ENCODE measurements around the gene RGL2. TPM values are rescaled to one million over a fixed set of nuclear protein-coding genes. Genes with fewer than 3 reads are reported as not detected.
A peak's percentile ranks its signal among the peaks of the same experiment; 100 is the strongest.

The RGL2 gene
- total RNA-seq, 1 experiment from 2014 or later, result 62.4 TPM

DNA sequence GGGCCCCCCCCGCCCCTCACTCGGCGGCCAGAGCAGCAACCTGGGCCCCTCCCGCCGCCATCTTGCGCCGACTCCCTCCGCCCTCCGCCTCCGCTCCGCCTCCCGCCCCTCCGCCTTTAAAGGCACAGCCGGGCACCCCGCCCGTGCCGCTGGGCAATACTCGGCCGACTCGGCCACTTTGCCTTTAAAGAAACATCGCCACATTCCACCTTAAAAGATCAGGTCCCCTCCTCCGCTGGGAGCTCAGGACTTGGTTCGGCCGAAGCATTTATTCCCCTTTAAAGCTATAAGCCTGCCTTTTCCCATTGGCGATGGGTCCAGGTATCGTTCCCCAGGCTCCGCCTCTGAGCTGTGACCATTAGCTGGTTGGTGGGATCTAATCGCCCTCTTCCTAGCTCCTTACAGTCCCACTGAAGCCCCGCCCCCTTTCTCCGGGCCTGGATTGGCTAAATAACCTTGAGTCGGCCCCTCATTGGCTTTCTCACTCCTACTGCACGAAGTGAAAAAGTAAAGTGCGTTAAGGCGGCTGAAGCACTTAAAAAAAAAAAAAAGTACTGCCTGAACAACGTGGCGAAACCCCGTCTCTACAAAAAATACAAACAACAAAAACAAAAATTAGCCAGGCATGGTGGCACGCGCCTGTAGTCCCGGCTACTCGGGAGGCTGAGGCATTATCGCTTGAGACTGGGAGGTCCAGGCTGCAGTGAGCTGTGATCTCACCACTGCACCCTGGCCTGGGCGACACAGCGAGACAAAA, 19.1 kb upstream of the RGL2 start, which contains the start of gene ZBTB22:
Gene ZBTB22, minus strand, starts transcription at position 76 of the 757 bp plus-strand sequence. CDS start 828 bp downstream, outside the sequence.
- in situ Hi-C loops (cut with HindIII; ENCODE audit: low sequenced_read_pairs), result no loop called here
- DNase-seq (ENCODE audit: low spot score), result peak; percentile 100

DNA sequence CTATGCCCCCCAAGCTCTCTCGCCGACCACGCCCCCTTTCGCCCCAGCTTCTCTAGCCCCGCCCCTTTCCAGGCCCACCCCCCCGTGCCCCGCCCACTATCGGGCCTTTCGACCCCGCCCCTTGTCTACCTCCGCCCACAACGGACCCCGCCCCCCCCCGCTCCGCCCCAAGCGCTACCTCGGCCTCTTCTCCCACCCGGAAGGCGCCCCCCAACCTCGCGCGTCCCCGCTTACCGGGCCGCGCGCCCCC, 18.6 kb upstream of the RGL2 start:
- in situ Hi-C loops (cut with HindIII; ENCODE audit: low sequenced_read_pairs), result no loop called here
- DNase-seq (ENCODE audit: low spot score), result no peak

DNA sequence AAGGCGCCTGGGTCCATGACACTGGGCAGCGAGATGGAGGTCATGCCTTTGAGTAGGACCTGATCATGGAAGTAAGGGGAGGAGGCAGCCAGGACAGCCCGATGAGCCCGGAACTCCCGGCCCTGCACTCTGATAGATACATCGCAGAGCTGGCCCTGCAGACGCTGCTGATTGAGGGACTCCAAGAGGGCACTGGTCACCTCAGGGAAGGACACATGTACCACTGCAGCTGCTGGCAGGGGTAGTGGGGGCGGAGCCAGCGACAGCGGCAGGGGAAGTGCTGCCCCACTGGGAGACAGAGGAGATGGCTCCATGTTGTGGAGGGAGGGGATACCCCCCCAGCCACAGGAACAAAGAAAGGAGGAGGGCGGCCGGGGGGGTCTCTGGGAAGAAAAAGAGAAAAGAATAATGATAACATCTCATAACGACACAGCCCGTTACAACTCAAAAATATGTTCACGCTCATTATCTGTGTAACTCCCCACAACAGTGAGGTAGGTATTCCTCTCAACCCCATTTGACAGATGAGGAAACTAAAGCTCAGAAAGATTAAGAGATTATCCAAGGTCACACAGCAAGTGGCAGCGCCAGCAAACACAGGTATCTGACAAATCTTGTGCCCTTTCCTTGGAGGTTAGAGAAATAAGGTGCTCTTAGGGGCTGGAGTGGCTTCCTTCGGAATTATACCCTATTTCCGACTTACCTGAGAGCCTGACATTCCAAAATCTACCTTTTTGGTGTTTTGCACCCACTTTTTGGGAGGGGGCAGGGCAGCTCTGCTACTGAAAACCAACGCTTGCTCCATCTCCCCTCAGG, 18.1 kb upstream of the RGL2 start:
- DNase-seq (ENCODE audit: low spot score), result peak; percentile 19

DNA sequence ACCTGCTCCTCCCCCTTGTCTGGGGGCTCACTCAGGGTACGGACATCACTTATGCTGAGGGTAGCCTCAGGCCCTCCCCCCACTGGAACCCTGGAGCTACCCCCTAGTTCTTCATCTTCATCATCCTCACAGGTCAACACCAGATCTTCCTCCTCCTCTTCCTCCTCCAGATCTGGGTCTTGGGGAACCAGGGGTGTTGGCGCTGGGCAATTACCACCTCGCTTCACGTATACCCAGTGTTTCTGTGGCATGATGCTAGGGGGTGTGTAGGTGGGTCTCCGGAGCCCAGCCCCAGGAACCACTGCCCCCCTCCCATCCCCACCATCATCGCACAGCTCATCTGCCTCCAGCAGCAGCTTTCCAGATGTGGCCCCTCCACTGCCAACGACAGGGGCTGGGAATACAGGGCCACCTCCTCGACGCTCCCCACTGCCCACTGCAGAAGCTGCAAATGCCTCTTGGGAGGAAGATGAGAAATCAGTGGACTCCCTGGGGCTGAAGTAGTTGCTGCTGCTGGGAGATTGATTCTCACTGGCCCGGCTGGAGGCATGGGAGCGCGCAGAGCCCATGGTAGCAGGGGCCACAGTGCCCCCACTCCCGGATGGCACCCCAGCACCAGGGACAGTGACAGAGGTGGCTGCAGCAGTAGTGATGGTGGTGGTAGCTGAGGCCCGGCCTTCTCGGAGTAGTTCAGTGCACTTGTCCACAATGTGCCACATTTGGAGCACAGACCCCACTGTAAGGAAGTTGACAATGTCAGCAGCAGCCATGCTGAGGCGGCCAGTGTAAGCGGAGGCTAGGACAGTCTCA, 17.3 kb upstream of the RGL2 start:
- in situ Hi-C loops (cut with HindIII; ENCODE audit: low sequenced_read_pairs), result no loop called here
- no peak for DNase-seq (ENCODE audit: low spot score)

More for the DNA sequence above, 18.1 kb upstream of the RGL2 start:
- in situ Hi-C loops (cut with HindIII; ENCODE audit: low sequenced_read_pairs), result no loop called here

DNA sequence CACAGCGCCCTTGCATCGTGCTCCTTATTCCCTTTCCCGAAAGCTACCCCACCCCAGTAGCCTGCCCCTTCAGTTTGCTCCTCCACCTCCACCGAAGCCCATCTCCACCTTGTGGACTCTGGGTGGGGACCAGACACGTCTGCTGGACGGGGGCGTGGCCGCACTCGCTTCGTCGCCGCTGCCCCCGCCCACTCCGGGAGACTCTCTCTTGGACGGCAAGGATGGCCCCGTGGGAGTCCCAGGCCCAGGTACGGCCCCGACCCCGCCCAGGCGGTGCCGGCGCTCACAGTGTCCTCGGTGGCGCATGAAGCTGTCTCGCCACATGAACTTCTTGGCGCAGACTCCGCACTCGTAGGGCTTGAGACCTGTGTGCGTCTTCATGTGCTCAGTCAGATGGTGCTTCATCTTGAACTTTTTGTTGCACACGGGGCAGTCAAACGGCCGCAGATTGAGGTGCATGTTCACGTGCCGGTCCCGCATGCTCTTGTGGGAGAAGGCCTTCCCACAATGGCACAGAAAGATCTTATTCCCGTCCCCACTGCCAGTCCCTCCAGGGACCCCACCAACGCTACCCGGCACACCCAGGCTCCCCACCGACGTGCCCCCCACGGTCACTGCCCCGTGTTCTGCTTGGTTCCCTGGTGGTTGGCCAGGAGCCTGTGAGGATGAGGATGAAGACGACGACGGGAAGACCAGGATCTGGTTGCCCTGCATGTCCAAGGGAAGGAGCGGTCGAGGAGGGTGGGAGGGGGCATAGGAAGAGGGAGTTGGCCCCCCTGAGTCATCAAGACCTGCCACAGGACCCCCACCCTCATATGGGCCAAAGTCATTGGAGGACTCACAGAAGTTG, 16.4 kb upstream of the RGL2 start:
- DNase-seq (ENCODE audit: low spot score), result no peak
- in situ Hi-C loops (cut with HindIII; ENCODE audit: low sequenced_read_pairs), result no loop called here

DNA sequence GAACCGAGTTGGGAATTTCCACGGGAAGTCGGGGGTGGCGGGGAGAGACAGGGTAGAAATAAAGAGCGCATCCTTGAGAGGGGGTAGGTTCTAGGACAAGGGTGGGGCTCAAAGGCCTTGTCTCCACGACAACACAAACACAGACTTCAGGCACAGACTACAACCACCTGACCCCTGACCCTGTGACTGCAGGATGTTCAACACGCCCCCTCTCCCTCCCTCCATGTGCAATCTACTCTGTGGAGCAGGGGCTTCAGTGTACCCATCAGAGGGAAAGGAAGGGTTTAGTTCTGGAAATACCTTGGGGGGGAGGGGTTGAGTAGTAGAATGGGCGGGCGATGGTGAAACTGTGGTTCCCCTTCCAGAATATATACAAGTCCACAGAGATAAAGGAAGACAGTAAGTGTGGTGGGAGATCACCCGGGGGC, 15.8 kb upstream of the RGL2 start:
- DNase-seq (ENCODE audit: low spot score), result peak; percentile 50
- in situ Hi-C loops (cut with HindIII; ENCODE audit: low sequenced_read_pairs), result no loop called here

DNA sequence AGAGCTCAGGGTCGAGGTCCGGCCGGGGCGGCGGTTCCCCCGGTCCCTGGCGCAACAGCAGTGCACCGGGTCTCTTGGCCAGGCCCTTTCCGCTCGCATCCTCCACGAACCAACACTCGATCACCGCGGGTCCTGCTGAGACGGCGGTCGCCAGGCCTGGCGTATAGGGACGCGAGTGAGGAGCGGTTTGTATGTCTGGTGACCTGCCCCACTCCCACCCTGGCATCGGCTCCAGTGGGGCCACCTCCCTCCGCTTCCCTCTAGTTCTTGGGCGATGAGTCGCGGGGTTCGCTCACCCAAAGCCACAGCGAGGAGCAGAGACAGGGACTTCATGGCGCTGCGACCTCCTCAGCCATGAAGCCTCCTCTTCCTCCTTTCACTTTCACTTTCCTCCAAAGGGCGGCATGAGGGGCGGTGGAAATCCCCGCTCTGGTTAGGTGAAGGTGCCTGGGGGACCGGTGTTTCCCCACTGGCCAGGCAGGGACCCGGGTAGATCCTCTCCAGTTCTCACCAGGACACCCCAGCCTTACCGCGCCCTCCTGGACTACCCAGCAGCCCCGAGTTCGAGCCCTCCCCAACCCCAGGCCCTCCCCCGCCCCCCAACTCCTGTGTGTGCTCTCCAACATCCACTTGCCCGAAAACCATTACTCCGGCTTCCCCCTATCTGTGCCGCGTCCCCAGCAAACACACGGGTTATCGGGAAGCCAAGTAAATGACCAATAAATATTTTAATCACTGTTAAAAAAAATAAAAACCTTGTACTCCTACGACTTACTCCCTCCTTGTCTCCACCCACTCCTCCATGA, 15.2 kb upstream of the RGL2 start, which contains the start of gene TAPBP:
Gene TAPBP, minus strand, starts transcription at position 370 of the 806 bp plus-strand sequence. Its CDS starts 37 bp downstream, at position 333.
- in situ Hi-C loops (cut with HindIII; ENCODE audit: low sequenced_read_pairs), result no loop called here
- DNase-seq (ENCODE audit: low spot score), result peak; percentile 61

DNA sequence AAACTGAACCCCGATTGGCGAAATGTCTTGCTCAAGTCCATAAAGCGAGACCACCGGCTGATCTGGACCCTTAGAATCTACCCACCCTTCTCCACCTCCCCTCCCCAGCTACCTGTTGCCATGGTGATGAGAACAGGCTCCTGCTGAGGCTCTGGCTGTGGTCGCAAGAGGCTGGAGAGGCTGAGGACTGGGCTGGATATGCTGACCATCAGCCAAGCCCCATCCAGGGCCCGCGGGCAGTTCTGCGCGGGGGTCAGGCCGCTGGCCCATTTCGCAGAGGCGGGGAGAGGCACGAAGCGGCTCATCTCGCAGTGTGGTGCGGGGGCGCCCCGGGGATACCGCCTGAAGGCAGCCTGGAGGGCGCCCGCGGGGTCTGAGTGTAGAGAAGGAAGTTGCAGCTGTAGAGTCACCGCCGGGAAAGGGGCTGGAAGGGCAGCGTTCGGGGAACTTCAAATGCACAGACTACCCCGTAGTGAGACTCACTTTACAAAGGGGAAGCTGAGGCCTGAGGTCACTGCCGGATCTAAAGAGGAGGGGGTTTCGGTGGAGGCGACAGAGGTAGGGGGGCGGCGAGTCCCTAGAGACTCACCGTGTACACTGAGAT, 14.5 kb upstream of the RGL2 start:
- in situ Hi-C loops (cut with HindIII; ENCODE audit: low sequenced_read_pairs), result no loop called here
- DNase-seq (ENCODE audit: low spot score), result peak; percentile 40

DNA sequence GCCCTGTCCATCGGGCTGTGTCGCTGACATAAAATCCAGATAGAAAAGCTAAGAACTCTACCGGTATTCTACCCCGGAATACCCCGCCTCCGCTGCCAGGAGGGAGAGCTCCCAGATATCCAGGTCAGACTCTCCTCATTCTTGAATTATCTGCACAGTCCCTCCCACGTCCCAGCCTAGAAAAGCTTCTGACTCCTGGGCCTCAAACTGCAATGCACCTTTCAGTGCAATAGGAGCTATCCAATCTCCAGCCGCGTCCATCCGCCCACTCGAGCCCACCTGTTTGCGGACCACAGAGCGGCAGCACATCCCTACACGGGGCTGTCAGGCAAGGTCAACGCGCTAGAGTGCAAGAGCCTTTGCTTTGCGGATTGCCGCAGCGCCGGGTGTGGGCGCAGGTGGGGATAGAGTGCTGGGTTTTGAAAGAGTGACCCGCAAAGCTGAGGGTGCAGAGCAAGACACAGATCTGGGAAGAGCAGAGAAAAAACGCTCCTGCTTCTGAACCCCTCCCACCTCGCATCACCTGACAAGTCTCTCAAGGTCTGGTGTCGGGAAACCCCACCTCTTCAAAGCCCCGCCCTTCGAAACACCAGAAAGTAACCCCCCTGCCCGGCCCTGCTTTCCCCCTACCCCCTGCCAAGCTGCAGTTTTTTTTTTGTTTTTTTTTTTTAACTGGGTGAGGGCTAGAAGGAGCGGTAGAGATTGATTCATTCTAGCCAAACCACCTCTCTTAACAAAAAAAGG, 13.8 kb upstream of the RGL2 start:
- peak; percentile 96 for DNase-seq (ENCODE audit: low spot score)
- in situ Hi-C loops (cut with HindIII; ENCODE audit: low sequenced_read_pairs), result no loop called here

DNA sequence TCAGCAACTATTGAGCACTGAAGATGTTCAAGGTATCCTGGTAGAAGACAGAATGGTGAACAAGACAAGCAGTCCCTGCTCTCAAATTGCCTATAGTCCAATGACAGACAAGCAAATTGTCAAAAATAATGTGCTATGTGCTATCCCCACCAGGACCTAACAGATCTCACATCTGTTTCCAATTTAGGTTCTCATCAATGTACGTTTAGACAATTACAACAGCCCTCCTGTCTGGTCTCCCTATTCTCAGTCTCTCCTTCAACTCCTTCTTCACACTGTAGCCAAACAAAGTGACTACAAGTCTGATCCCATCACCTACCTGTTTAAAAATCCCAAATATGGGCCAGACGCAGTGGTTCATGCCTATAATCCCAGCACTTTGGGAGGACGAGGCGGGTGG, 7.6 kb upstream of the RGL2 start:
- DNase-seq (ENCODE audit: low spot score), result no peak
- in situ Hi-C loops (cut with HindIII; ENCODE audit: low sequenced_read_pairs), result no loop called here

DNA sequence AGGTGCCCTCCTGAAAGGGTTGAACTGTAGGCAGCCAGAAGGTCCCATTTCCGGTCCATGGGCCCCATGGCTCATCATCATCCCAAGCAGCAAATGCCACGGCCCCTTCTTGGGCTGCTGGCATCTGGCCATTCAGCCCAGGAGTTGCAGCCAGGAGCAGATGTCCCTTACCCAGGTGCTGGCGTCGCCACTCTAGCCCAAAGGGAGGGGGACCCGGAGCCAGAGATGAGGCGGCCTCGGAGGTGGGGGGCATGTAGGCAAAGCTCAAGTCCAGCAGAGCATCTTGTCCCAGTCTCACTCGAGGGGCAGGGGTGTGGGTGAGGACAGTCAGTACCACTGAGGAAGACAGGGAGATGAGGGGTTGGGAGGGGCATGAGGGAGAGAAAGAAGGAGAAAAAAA, 6.3 kb upstream of the RGL2 start:
- in situ Hi-C loops (cut with HindIII; ENCODE audit: low sequenced_read_pairs), result no loop called here
- peak; percentile 29 for DNase-seq (ENCODE audit: low spot score)

DNA sequence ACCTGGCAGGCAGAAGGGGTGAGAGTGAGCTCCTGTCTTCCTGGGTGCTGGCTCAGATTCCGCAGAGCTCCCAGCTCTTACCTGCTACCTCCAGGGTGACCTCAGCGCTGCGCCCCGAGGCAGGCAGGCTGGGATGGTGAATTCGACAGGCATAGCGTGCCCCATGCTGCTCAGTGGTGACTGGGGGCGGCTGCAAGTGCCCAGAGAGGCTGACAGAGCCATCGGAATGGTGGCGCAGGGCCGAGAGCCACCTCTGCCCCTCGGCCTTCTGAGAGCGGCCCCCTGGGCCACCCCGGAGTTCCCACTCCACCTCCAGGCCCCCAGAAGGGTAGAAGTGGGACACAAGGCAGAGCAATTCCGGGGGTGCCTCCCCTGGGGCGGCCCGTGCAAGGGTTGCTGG, 5.5 kb upstream of the RGL2 start:
- DNase-seq (ENCODE audit: low spot score), result no peak
- in situ Hi-C loops (cut with HindIII; ENCODE audit: low sequenced_read_pairs), result no loop called here

DNA sequence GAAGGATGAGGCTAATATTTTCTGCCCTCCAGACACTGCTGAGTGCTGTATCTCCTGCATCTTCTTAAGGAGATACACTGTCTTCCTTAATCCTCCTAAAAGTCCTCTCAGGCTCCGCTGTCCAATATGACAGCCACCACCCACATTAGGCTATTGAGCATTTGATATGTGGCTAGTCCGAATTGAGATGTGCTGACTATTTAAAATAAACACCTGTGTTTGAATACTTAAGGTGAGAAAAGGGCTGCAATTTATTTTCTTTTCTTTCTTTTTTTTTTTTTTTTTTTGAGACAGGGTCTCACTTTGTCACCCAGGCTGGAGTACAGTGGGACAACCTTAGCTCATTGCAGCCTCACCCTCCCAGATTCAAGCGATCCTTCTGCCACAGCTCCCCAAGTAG, 3.1 kb upstream of the RGL2 start:
- DNase-seq (ENCODE audit: low spot score), result no peak
- in situ Hi-C loops (cut with HindIII; ENCODE audit: low sequenced_read_pairs), result no loop called here

DNA sequence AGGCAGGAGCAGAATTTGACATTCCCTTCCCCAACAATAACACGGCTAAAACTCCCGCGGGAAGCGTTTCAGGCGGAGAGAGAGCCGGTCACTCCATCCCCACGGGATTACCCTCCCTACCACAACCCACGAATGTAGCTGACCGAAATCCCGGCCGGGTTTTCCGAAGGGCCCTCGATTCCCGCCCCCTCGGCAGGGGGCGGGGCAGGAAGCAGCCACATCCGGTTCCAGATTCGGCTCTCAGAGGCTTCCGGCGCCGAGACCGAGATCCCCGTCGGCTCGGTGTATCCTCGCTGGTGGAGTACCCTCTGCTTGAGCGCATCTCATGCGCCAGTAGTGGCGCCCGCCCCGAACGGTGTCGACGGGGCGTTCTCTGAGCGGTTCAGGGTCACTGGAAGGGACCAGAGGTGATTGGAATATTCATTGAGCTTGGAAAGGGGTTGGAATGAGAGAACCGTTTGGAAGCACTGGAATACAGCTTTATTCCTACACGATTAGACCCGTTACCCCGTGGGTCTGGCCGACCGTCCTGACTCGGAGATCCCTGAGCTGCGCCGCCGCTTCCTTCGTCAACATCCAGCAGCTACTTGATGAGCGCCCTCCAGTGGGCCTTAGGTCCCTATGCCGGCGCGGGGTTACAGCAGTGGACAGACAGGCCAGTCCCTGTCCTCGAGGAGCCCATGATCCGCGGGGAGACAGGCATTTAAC, 649 bp upstream of the RGL2 start:
- DNase-seq (ENCODE audit: low spot score), result peak; percentile 92
- in situ Hi-C loops (cut with HindIII; ENCODE audit: low sequenced_read_pairs), result no loop called here

DNA sequence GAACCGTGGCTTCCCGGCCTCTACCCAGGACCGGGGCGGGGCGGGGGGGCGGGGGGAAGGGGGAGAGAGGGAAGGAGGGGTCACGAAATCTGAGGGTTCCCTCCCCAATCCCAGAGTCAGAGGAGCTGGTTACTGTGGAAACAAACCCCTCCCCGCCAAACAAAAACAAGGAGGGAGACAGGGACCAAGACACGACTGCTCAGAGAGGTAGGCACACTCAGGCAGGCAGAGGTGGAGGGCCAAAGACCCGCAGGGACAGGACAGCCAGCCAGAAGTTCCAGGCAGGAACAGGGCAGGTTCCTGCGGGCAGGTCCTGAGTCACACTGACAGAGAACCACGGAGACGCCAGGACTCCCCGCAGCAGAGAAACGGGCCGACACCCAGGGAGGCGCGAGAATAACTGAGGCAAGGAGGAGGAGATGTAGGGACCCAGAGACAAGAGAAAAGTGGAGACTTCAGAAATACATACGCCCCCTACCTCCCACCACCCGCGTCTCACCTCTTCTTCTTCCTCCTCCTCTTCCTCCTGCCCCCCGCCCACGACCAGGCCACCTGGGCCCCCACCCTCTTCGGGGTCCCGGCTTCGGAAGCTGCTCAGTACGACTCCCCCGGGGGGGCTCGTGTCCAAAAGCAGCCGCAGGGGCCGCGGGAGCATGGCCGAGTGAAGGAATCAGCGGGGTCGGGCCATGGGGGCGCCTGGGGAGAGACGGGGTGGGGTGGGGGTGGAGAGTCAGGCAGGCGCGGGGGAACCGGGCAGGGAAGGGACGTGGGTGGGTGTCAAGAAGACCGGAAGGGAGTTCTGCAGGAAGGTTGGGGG, 578 bp downstream of the RGL2 start:
- peak; percentile 81 for DNase-seq (ENCODE audit: low spot score)
- in situ Hi-C loops (cut with HindIII; ENCODE audit: low sequenced_read_pairs), result no loop called here

Measured in G401 (cell line).